AG10803 (cell line): Measurements from ENCODE around the gene PLEKHG1.

Experiments used
- DNase-seq: peaks from one replicate; pipeline ENCODE4 v3.0.0; 2010; ENCODE audit warnings: low read depth
- H3K4me3 ChIP-seq: 2 replicates; pipeline ENCODE4 v1.5.1; 2011; ENCODE audit warnings: mild to moderate bottlenecking, low read length, control low read depth
- CTCF ChIP-seq: conservative IDR thresholded peaks from 2 replicates; pipeline ENCODE4 v1.5.1; 2011; ENCODE audit warnings: mild to moderate bottlenecking, low read length, control low read depth, inconsistent platforms

Gene PLEKHG1

DNA sequence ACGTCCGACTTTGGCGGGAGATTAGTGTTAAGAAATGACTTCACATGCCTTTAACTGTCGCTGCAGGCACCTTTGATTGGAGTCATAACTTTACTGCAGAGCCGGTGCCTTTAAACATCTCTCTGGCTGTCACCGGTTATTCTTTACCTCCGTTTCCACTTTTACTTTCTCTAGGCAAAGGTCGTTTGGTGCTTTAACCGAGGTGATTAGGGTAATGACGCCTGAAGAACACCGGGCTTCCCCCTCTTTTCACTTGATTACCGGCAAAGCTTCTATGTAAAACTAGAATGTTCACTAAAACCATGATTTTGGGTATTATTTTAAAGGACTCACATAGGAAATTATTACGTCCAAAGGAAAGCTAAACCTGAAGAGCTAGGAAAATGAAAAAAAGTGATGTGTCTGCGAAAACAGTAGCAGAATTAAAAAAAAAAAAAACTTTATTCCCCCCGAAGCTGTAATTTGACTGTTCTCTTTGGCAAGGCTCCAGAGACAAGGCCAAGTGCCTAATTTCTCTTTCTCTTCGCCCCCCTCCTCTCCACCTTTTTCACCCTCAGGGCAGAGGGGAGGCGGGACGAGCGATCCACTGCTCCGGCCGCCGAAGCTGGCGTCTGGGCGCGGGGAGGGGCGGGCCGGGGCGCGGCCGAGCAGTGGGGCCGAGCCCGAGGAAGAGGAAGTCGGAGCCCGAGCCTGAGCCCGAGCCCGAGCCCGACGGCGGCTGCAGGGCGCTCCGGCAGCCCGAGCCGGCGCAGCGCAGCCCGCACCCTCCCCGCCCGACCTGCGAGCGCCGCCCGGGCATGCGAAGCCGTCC lies at the start of gene PLEKHG1:
Gene PLEKHG1, plus strand, starts transcription at position 687 of the 811 bp plus-strand sequence. CDS start 133,797 bp downstream, outside the sequence.
- peak; percentile 40 for DNase-seq
- no peak for TF ChIP-seq CTCF
- peak within 1 kb of the TSS; percentile 57 for H3K4me3 ChIP-seq

DNA sequence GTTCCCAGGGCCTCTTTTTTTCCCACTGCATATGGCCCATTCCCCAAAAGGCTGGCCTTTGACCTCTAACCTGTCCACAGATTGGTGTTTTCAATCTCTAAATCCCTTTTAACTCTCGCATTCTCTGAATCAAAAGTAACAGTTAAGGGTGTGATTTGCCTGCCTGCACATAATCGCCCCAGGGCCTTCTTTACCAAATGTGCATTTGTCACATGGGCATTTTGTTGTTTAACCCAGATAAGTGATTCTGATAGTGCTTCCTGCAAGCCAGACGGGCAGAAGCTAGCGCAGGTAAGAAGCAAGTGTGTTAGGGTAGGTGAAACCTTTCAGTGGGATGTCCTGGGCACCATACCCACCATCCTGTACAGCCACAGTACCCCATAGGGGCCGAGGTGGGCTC lies 49.4 kb upstream of the PLEKHG1 start:
- no peak for DNase-seq
- no peak for TF ChIP-seq CTCF
- no peak overlapping the region for H3K4me3 ChIP-seq

DNA sequence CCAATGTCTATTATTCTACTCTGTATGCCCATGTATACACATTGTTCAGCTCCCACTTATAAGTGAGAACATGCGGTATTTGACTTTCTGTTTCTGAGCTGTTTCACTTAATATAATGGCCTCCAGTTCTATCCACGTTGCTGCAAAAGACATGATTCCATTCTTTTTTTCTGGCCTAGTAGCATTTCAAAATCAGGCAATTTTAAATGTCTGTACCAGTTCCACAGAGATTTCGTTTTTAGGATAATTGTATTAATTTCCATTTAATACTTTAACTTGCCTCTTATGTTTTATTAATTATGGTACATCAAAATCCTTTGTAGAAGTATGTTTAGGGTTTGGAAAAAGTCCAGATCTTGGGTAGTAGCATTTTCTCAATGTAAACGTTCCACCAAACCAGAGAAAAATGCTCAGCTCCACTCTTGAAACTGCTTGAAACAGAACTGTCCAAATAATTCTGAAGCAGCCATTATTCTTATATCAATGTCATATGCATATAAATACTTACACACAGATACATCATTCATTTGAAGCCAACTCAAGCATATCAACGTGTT lies 42.6 kb upstream of the PLEKHG1 start:
- TF ChIP-seq CTCF = no peak
- no peak for DNase-seq
- no peak overlapping the region for H3K4me3 ChIP-seq

DNA sequence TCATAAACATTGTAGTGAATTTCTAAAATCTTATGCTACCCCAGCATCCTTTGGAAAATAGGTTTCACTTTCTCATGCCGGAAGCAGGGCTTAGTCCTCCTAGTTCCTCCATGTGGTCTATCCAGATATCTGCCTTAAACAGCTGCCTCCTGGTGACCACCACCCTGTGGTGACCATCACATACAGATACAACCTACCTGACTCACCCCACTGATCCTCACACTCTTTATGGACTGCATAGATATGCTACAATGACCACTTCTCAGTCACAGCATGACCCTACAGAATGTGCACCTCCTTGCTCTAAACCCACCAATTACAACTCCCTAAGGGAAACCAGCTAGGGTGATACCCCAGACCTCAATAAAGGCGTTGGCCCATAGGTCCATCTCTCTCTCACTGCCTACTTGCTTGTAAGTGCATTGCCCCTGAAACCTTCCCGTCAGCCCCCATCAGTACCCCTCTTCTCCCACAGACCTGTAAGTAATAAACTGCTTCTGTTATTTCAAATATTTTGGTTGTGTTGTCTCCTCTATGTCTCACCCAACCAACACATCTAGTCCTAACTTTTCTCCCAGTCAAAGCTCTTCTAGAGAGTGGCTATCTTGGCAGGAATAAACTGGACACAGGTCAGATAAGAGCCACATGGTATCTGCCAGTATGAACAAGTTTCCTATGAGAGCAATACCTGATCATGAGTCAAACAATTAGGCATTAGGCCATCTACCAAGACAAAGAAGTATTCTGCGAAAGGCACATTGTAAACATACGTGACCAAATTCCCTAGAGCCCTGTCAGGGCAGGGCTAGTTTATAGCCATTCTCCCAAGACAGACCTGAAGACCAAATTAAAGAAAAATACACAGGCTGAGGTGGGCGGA lies 39.4 kb upstream of the PLEKHG1 start:
- no peak for TF ChIP-seq CTCF
- H3K4me3 ChIP-seq = no peak overlapping the region
- DNase-seq = no peak

GRCh38 chr6:150560884-150561219 lies 38.8 kb upstream of the PLEKHG1 start:
- no peak for TF ChIP-seq CTCF
- DNase-seq = no peak
- no peak overlapping the region for H3K4me3 ChIP-seq

- no peak for TF ChIP-seq CTCF
- no peak overlapping the region for H3K4me3 ChIP-seq
- DNase-seq = no peak
Observed at GRCh38 chr6:150565945-150566344, 33.7 kb upstream of the PLEKHG1 start.

DNA sequence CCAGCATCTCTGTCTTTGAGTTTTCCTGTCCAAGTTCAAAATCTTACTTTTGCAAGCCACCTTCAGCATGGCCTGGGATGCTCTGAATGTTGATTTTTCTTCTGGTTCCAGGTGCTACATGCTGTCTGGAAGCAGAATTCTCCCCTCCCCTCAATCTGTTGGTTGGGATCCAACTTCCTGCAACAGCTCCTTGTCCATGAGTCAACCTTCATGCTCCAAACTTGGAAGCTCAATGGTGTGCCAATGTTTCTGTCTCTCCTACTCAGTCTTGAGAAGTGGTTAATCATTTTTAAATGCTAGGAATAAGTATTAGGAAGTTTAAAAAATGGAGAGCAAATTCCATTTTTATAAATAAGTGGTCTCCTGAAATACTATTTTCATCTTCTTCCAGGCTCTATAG lies 33.2 kb upstream of the PLEKHG1 start:
- no peak for TF ChIP-seq CTCF
- no peak overlapping the region for H3K4me3 ChIP-seq
- no peak for DNase-seq
